Activated CD8-positive, alpha-beta memory T cell treated with anti-CD3 and anti-CD28 coated beads for 4 hours (primary cell): ENCODE data around the gene LBX2.

Source experiments
- DNase-seq, 2 donors: peaks; one replicate each; pipeline ENCODE4 v3.0.0-alpha.2; 2020; ENCODE audit warnings: low read depth in 2 of 2

Gene LBX2

GRCh38 chr2:74525717-74526648, 26.6 kb upstream of the LBX2 start, which contains the start of gene DQX1:
DQX1 (minus strand) TSS chr2:74526231; CDS start chr2:74525729, 502 bp downstream.
- no peak for DNase-seq

- no peak for DNase-seq
These were observed 25.7 kb upstream of the LBX2 start for GRCh38 chr2:74524955-74525716.

GRCh38 chr2:74524005-74524404, 24.6 kb upstream of the LBX2 start:
- DNase-seq, result no peak

- no peak for DNase-seq
These were observed 23.1 kb upstream of the LBX2 start for GRCh38 chr2:74522516-74522915.

- no peak for DNase-seq
These were observed 17.2 kb upstream of the LBX2 start for GRCh38 chr2:74516650-74517049.

GRCh38 chr2:74515981-74516633, 16.7 kb upstream of the LBX2 start:
- peak; percentile 47 to 55 for DNase-seq

GRCh38 chr2:74515271-74515980, 16.0 kb upstream of the LBX2 start:
- no peak for DNase-seq

- no peak for DNase-seq
These were observed 15.2 kb upstream of the LBX2 start, which contains the start of gene TLX2 for GRCh38 chr2:74514368-74515270. TLX2 (plus strand) TSS chr2:74514450; CDS start chr2:74514807, 357 bp downstream.

- no peak for DNase-seq
These were observed 14.4 kb upstream of the LBX2 start for GRCh38 chr2:74513605-74514367.

GRCh38 chr2:74512744-74513604, 13.6 kb upstream of the LBX2 start:
- DNase-seq, result no peak

GRCh38 chr2:74511104-74511989, 11.9 kb upstream of the LBX2 start:
- DNase-seq, result no peak

GRCh38 chr2:74510272-74510671, 10.9 kb upstream of the LBX2 start:
- no peak for DNase-seq

GRCh38 chr2:74507926-74508520, 8.6 kb upstream of the LBX2 start:
- DNase-seq, result no peak

GRCh38 chr2:74507145-74507925, 7.9 kb upstream of the LBX2 start, which contains the start of gene PCGF1:
PCGF1 (minus strand) TSS chr2:74507695; CDS start chr2:74507668, 27 bp downstream.
- DNase-seq, result peak; percentile 99

GRCh38 chr2:74505448-74506246, 6.2 kb upstream of the LBX2 start:
- DNase-seq, result no peak
